DND-41 (cell line): ENCODE measurements around the gene SNTB2.

Experiments used
- ATAC-seq: fragments of 200-7000 bp; cut with Tn5 transposase; 3 replicates; pipeline ENCODE4 v1.9.1; 2021; ENCODE audit warnings: low read depth; ENCODE audit not compliant: insufficient read depth
- DNase-seq: peaks from one replicate; pipeline ENCODE4 v3.0.0-alpha.2; 2020
- H2AFZ ChIP-seq: 2 replicates; pipeline ENCODE4 v1.6.0; 2012; ENCODE audit warnings: low read depth, low read length
- H3K27ac ChIP-seq: 2 replicates; pipeline ENCODE4 v1.5.1; 2012; ENCODE audit warnings: low read length, inconsistent platforms
- H3K27me3 ChIP-seq: fragments of 200-600 bp; sonication (generic); 2 replicates; pipeline ENCODE4 v1.6.0; 2012; ENCODE audit warnings: low read length, mild to moderate bottlenecking, inconsistent platforms; ENCODE audit not compliant: insufficient read depth, poor library complexity
- H3K36me3 ChIP-seq: 2 replicates; pipeline ENCODE4 v1.5.1; 2012; ENCODE audit warnings: low read length, inconsistent platforms; ENCODE audit not compliant: insufficient read depth
- H3K4me1 ChIP-seq: 2 replicates; pipeline ENCODE4 v1.5.1; 2012; ENCODE audit warnings: mild to moderate bottlenecking, low read length; ENCODE audit not compliant: insufficient read depth
- H3K4me2 ChIP-seq: 2 replicates; pipeline ENCODE4 v1.6.0; 2012; ENCODE audit warnings: mild to moderate bottlenecking, moderate library complexity, low read length, inconsistent platforms; ENCODE audit not compliant: insufficient read depth
- H3K4me3 ChIP-seq, 2 experiments: fragments of 200-600 bp in 1 of 2; shearing (Covaris generic) in 1 of 2; 2 replicates each; pipeline ENCODE4 v1.5.1; 2012 to 2016; ENCODE audit warnings: inconsistent platforms in 2 of 2, low read length in 2 of 2, mild to moderate bottlenecking in 2 of 2, low read depth in 1 of 2, moderate library complexity in 1 of 2
- H3K79me2 ChIP-seq: 2 replicates; pipeline ENCODE4 v1.6.0; 2012; ENCODE audit warnings: low read length, inconsistent platforms; ENCODE audit not compliant: insufficient read depth
- H3K9ac ChIP-seq: 2 replicates; pipeline ENCODE4 v1.6.0; 2012; ENCODE audit warnings: low read depth, mild to moderate bottlenecking, inconsistent platforms, low read length, moderate library complexity
- H3K9me3 ChIP-seq: 2 replicates; pipeline ENCODE4 v1.5.1; 2012; ENCODE audit warnings: low read length, moderate library complexity, mild to moderate bottlenecking, inconsistent platforms; ENCODE audit not compliant: insufficient read depth, severe bottlenecking
- H4K20me1 ChIP-seq: 2 replicates; pipeline ENCODE4 v1.6.0; 2012; ENCODE audit warnings: low read length; ENCODE audit not compliant: insufficient read depth
- EZH2 ChIP-seq: IDR thresholded peaks from 3 replicates; pipeline ENCODE4 v1.6.1; 2012; ENCODE audit warnings: borderline replicate concordance, low read depth, mild to moderate bottlenecking, moderate library complexity, low read length, inconsistent platforms; ENCODE audit not compliant: severe bottlenecking
- TF ChIP-seq, protein P1 (sequence below): IDR thresholded peaks from 2 replicates; pipeline ENCODE4 v1.5.1; 2012; ENCODE audit warnings: borderline replicate concordance, low read length, moderate library complexity, mild to moderate bottlenecking; ENCODE audit not compliant: poor library complexity, severe bottlenecking; ENCODE audit errors: extremely low read depth

SNTB2 gene

DNA sequence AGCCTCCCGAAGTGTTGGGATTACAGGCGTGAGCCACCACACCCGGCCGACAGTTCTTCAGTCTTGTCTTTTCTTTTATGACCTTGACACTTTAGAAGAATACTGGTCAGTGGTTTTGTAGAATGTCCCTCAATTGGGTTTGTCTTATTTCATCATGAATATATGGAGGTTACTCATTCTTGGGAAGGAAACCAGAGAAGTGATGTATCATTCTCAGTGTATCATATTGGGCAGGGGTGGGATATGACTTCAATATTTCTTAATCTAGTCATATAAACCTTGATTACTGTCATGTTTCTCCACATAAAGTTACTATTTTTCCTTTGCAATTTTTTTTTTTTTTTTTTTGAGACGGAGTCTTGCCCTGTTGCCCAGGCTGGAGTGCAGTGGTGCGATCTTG, 36.9 kb downstream of the SNTB2 start:
- no peaks in the 10 kb centered on the region for H3K4me1 ChIP-seq

DNA sequence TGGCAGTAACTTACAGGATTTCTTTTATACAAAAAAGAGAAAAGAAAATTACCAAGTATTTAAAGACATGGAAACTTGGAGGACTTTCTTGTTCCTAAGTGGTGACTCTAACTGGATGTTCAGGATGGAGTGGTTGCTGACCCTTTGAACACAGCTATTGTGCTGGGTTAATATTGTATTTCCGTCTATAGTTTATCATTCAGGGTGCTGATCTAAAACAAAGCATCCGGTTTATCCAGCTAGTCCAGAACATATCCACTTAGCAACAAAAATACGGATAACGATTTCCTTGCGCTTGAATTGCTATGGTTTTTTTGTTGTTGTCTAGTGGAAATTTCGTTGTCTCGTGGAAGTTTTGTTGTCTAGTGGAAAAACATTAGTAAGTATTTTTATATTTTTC, 38.2 kb downstream of the SNTB2 start:
- ATAC-seq (no peak), DNase-seq (no peak)
- no peaks in the 10 kb centered on the region for H3K27me3 ChIP-seq
- peaks cover 3% of the 10 kb centered on the region; the same call in 1 of the 2 replicates for H4K20me1 ChIP-seq
- no peaks in the 10 kb centered on the region; the same call in none of the 2 replicates for H3K79me2 ChIP-seq
- H3K27ac ChIP-seq = no peak overlapping the region
- no peak overlapping the region for H3K4me3 ChIP-seq
- no peaks in the 10 kb centered on the region for H3K9me3 ChIP-seq
- no peak overlapping the region for H3K4me2 ChIP-seq
- H2AFZ ChIP-seq = no peak overlapping the region
- H3K9ac ChIP-seq = no peak overlapping the region
- no peaks in the 10 kb centered on the region for H3K36me3 ChIP-seq
- TF ChIP-seq EZH2 = no peak
- TF ChIP-seq, protein P1, sequence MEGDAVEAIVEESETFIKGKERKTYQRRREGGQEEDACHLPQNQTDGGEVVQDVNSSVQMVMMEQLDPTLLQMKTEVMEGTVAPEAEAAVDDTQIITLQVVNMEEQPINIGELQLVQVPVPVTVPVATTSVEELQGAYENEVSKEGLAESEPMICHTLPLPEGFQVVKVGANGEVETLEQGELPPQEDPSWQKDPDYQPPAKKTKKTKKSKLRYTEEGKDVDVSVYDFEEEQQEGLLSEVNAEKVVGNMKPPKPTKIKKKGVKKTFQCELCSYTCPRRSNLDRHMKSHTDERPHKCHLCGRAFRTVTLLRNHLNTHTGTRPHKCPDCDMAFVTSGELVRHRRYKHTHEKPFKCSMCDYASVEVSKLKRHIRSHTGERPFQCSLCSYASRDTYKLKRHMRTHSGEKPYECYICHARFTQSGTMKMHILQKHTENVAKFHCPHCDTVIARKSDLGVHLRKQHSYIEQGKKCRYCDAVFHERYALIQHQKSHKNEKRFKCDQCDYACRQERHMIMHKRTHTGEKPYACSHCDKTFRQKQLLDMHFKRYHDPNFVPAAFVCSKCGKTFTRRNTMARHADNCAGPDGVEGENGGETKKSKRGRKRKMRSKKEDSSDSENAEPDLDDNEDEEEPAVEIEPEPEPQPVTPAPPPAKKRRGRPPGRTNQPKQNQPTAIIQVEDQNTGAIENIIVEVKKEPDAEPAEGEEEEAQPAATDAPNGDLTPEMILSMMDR = no peak
- H3K4me1 ChIP-seq = no peaks in the 10 kb centered on the region

More for the DNA sequence above, 36.9 kb downstream of the SNTB2 start:
- Histone ChIP-seq H3K9me3 (no peaks in the 10 kb centered on the region), H3K4me2 (no peak overlapping the region), H2AFZ (no peak overlapping the region), H3K79me2 (no peaks in the 10 kb centered on the region; the same call in none of the 2 replicates), H3K36me3 (no peaks in the 10 kb centered on the region), H3K27me3 (no peaks in the 10 kb centered on the region), H3K27ac (no peak overlapping the region), H3K9ac (no peak overlapping the region), H4K20me1 (peaks cover 3% of the 10 kb centered on the region; the same call in 1 of the 2 replicates), H3K4me3 (no peak overlapping the region)
- DNase-seq (no peak), ATAC-seq (no peak)
- no peak for TF ChIP-seq EZH2
- TF ChIP-seq, protein P1 = no peak

DNA sequence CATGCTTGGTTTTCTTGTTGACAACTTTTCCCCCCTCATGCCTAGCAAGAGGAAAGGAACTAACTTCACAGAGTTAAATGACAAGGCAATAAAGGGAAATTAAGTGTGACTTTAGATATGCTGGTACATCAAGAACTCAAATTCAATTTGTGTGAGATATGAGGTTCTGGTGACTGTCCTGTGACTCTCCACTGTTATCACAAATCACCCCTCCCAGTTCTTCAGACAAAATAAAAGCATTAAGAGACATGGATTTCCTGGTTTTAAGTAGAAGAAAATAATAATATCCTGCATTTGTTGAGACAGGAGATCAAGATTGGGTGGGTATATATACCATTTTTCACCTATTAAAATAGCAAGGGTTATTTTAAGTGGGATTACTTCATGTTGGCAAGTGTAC, 46.2 kb downstream of the SNTB2 start:
- no peak for DNase-seq
- no peak for ATAC-seq
- no peaks in the 10 kb centered on the region for H3K27me3 ChIP-seq
- no peaks in the 10 kb centered on the region for H3K4me1 ChIP-seq
- H3K9ac ChIP-seq = no peak overlapping the region
- no peak overlapping the region for H3K27ac ChIP-seq
- H2AFZ ChIP-seq = no peak overlapping the region
- no peaks in the 10 kb centered on the region for H3K36me3 ChIP-seq
- H3K4me2 ChIP-seq = no peak overlapping the region
- no peak overlapping the region for H3K4me3 ChIP-seq
- no peaks in the 10 kb centered on the region for H3K9me3 ChIP-seq
- H4K20me1 ChIP-seq = no peaks in the 10 kb centered on the region
- TF ChIP-seq, protein P1 = no peak
- TF ChIP-seq EZH2 = no peak
- no peaks in the 10 kb centered on the region for H3K79me2 ChIP-seq

DNA sequence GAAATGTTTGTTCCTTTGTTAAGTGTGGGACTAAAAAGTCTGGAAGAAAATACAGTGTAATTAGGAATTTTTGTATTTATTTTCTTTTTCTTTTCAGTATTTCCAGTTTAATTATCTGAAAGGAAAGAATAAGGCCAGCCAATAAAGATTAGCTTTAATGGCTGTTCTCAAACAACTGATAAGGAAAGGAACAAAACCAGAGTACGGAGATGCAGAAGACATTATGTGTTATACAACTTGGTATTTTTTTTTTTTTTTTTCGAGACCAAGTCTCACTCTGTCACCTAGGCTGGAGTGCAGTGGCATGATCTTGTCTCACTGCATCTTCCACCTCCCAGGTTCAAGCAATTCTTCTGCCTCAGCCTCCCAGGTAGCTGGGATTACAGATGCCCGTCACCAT, 47.5 kb downstream of the SNTB2 start:
- no peak for TF ChIP-seq EZH2
- TF ChIP-seq, protein P1 = no peak
- Histone ChIP-seq H2AFZ (no peak overlapping the region), H3K4me1 (no peaks in the 10 kb centered on the region), H4K20me1 (no peaks in the 10 kb centered on the region), H3K36me3 (no peaks in the 10 kb centered on the region), H3K4me2 (no peak overlapping the region), H3K9me3 (no peaks in the 10 kb centered on the region), H3K4me3 (no peak overlapping the region), H3K27me3 (no peaks in the 10 kb centered on the region), H3K27ac (no peak overlapping the region), H3K9ac (no peak overlapping the region), H3K79me2 (no peaks in the 10 kb centered on the region)
- DNase-seq (no peak), ATAC-seq (no peak)
